Upper lobe of right lung (tissue), 1 donor: ENCODE results near the gene CYP2S1. TPM values are rescaled to one million over a fixed set of nuclear protein-coding genes. Genes with fewer than 3 reads are reported as not detected.
A peak's percentile ranks its signal among the peaks of the same experiment; 100 is the strongest.
"Not testable (repeated sequence)": the region's sequence is repeated elsewhere in the genome, so short reads cannot be mapped to it uniquely, and the experiment has no call there.

Source experiments
- ATAC-seq: fragments of 200-7000 bp; cut with Tn5 transposase; one replicate; pipeline ENCODE4 v1.9.1; 2020; ENCODE audit warnings: mild to moderate bottlenecking, moderate library complexity
- DNase-seq: peaks from one replicate; pipeline ENCODE4 v3.0.0-alpha.2; 2020
- H3K27ac ChIP-seq: fragments of 200-600 bp; one replicate; pipeline ENCODE4 v1.8.0; 2022
- H3K27me3 ChIP-seq: fragments of 200-600 bp; one replicate; pipeline ENCODE4 v1.8.0; 2022; ENCODE audit warnings: mild to moderate bottlenecking
- H3K36me3 ChIP-seq: fragments of 200-600 bp; one replicate; pipeline ENCODE4 v1.8.0; 2022
- H3K4me1 ChIP-seq: fragments of 200-600 bp; one replicate; pipeline ENCODE4 v1.8.0; 2022
- H3K4me3 ChIP-seq: fragments of 200-600 bp; one replicate; pipeline ENCODE4 v1.8.0; 2022; ENCODE audit warnings: mild to moderate bottlenecking
- H3K9me3 ChIP-seq: fragments of 200-600 bp; one replicate; pipeline ENCODE4 v1.8.0; 2022
- CTCF ChIP-seq: fragments of 200-600 bp; IDR thresholded peaks from one replicate; pipeline ENCODE4 v1.8.0; 2022; ENCODE audit warnings: antibody characterized with exemption
- intact Hi-C: fragments of 100-400 bp; cut with DNase I; formaldehyde crosslinking; loops from one replicate; pipeline ENCODE4 v1.11.0; 2022
- total RNA-seq: library from RNA; stranded (reverse); fragmentation: NEBNext Ultra II Directional; extraction: Animal tissue kit (Norgen Biotek cat#: 25700); gene quantifications from one replicate; pipeline ENCODE4 v1.2.1, GENCODE V29; 2021
- donor health status: DM: no; HTN: yes; CAD: no; lungs with severe emphysema.

CYP2S1 gene
- total RNA-seq, 1 donor from 2014 or later, result 11.1 TPM

GRCh38 chr19:41204338-41204737 lies 11.3 kb downstream of the CYP2S1 start:
- not testable (repeated sequence) for H3K27ac ChIP-seq, H3K9me3 ChIP-seq, H3K36me3 ChIP-seq, H3K27me3 ChIP-seq, H3K4me3 ChIP-seq, H3K4me1 ChIP-seq
- peak; percentile 97 for ATAC-seq
- peak; percentile 87 for TF ChIP-seq CTCF
- peak; percentile 79 for DNase-seq
- intact Hi-C loops, result loop anchor here (10.0 kb wide), 1 partner anchor 50 kb away; no protein-coding TSS in a partner anchor

- no peak for ATAC-seq
- intact Hi-C loops, result loop anchor here (10.0 kb wide), 1 partner anchor 49 kb away; no protein-coding TSS in a partner anchor
Measured at GRCh38 chr19:41205995-41206394, 13.0 kb downstream of the CYP2S1 start.

GRCh38 chr19:41206456-41206855 lies 13.4 kb downstream of the CYP2S1 start:
- Histone ChIP-seq H3K4me1 (no peaks in the 10 kb centered on the region), H3K9me3 (no peaks in the 10 kb centered on the region), H3K4me3 (no peak overlapping the region), H3K36me3 (no peaks in the 10 kb centered on the region), H3K27me3 (no peaks in the 10 kb centered on the region), H3K27ac (no peak overlapping the region)
- ATAC-seq (no peak), DNase-seq (no peak)
- no peak for TF ChIP-seq CTCF
- intact Hi-C loops, result loop anchor here (10.0 kb wide), 1 partner anchor 48 kb away; no protein-coding TSS in a partner anchor

More at GRCh38 chr19:41205995-41206394, 13.0 kb downstream of the CYP2S1 start:
- TF ChIP-seq CTCF, result no peak
- no peaks in the 10 kb centered on the region for H3K36me3 ChIP-seq
- no peaks in the 10 kb centered on the region for H3K27me3 ChIP-seq
- no peak overlapping the region for H3K4me3 ChIP-seq
- no peak for DNase-seq
- H3K27ac ChIP-seq, result no peak overlapping the region
- no peaks in the 10 kb centered on the region for H3K9me3 ChIP-seq
- H3K4me1 ChIP-seq, result no peaks in the 10 kb centered on the region

GRCh38 chr19:41206926-41207750 lies 14.1 kb downstream of the CYP2S1 start:
- no peaks in the 10 kb centered on the region for H3K36me3 ChIP-seq
- DNase-seq, result peak; percentile 67
- H3K27me3 ChIP-seq, result no peaks in the 10 kb centered on the region
- H3K4me3 ChIP-seq, result no peak overlapping the region
- intact Hi-C loops, result loop anchor here (10.0 kb wide), 1 partner anchor 48 kb away; no protein-coding TSS in a partner anchor
- no peaks in the 10 kb centered on the region for H3K4me1 ChIP-seq
- H3K27ac ChIP-seq, result peak overlapping the region; percentile 24
- H3K9me3 ChIP-seq, result no peaks in the 10 kb centered on the region
- peak; percentile 40 for ATAC-seq
- TF ChIP-seq CTCF, result no peak

GRCh38 chr19:41214161-41214560 lies 21.1 kb downstream of the CYP2S1 start:
- TF ChIP-seq CTCF, result no peak
- Histone ChIP-seq H3K4me1 (no peaks in the 10 kb centered on the region), H3K9me3 (no peaks in the 10 kb centered on the region), H3K27ac (no peak overlapping the region), H3K36me3 (no peaks in the 10 kb centered on the region), H3K4me3 (no peak overlapping the region), H3K27me3 (no peaks in the 10 kb centered on the region)
- intact Hi-C loops, result no loop called here
- no peak for ATAC-seq
- DNase-seq, result no peak
